Large intestine (tissue), 3 donors: ENCODE results near the gene DENR. TPM values are rescaled to one million over a fixed set of nuclear protein-coding genes. Genes with fewer than 3 reads are reported as not detected.

Experiments used
- DNase-seq, 2 donors: peaks; one replicate each; pipeline versions ENCODE4 v3.0.0 to v3.0.0-alpha.2; 2013
- H3K27ac ChIP-seq: one replicate; pipeline ENCODE4 v1.5.1; 2013; ENCODE audit warnings: low read length
- H3K27me3 ChIP-seq: 2 replicates; pipeline ENCODE4 v1.6.1; 2013; ENCODE audit warnings: low read length; ENCODE audit not compliant: control insufficient read depth, insufficient read depth
- H3K36me3 ChIP-seq: 2 replicates; pipeline ENCODE4 v1.6.1; 2013; ENCODE audit warnings: low read length; ENCODE audit not compliant: control insufficient read depth, insufficient read depth
- H3K4me1 ChIP-seq: one replicate; pipeline ENCODE4 v1.6.1; 2013; ENCODE audit warnings: low read length; ENCODE audit not compliant: control insufficient read depth, insufficient read depth
- H3K4me3 ChIP-seq: one replicate; pipeline ENCODE4 v1.5.1; 2013; ENCODE audit warnings: low read length
- H3K9me3 ChIP-seq: one replicate; pipeline ENCODE4 v1.6.1; 2013; ENCODE audit warnings: mild to moderate bottlenecking, low read depth, low read length, moderate library complexity; ENCODE audit not compliant: control insufficient read depth
- WGBS: methylation state at CpG from one replicate; pipeline ENCODE4 v1.1.5; 2013; ENCODE audit warnings: low lambda C conversion rate; ENCODE audit not compliant: insufficient coverage; 5-methylcytosine and 5-hydroxymethylcytosine counted together
- polyA plus RNA-seq: library from polyadenylated mRNA; unstranded; fragments of 120-200 nt; gene quantifications from one replicate; pipeline ENCODE4 v1.2.1, GENCODE V29; 2013

The DENR gene
- polyA plus RNA-seq, 1 donor, result 59.1 TPM

DNA sequence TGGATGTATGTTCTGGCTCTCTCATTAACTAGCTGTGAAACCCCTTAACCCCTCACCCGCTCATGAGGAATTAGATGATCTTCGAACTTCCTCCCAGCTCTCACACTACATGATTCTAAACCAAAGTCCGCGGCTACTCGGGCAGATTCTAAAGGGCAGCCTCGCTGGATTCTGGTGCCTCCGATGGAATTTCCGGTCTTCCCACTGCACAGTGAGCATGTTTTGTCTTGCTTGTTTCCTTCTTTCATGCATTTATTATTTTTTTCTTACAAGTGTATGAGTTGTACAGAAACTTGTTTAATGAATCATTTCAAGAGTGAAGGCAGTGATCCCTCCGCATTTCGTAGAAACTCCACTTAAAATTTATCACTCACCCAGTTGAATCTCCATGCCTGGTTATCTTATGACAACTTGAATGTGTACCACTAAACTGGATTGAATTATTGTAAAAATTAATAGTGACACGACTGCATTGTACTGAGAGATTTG lies 31.5 kb upstream of the DENR start:
- H3K4me3 ChIP-seq, result no peak overlapping the region
- WGBS, result 0% methylated on average over 2 of the region's 11 CpGs
- H3K4me1 ChIP-seq, result peaks cover 23% of the 10 kb centered on the region
- no peaks in the 10 kb centered on the region for H3K27me3 ChIP-seq
- peak; percentile 77 to 90 for DNase-seq
- H3K36me3 ChIP-seq, result no peaks in the 10 kb centered on the region
- H3K27ac ChIP-seq, result peak overlapping the region; percentile 77
- no peaks in the 10 kb centered on the region for H3K9me3 ChIP-seq

DNA sequence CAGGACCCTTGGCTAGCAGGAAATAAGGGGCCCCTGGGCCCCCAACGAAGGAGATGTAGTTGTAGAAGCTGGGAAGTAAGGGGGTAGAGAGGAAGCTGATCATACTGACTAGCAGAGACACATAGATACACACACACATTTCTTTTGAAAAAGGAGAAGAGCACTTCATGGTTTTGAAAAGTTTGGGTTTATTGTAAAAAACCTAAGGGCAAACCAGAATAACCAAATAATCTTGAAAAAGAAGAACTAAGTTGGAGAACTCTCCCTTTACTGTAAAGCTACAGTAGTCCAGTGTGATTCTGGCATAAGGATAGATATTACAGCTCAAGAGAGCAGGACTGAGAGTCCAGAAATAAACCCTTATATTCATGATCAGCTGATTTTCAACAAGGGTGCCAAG lies 30.2 kb upstream of the DENR start:
- Histone ChIP-seq H3K27me3 (no peaks in the 10 kb centered on the region), H3K27ac (no peak overlapping the region), H3K36me3 (no peaks in the 10 kb centered on the region), H3K9me3 (no peaks in the 10 kb centered on the region), H3K4me1 (peaks cover 27% of the 10 kb centered on the region), H3K4me3 (no peak overlapping the region)
- no peak for DNase-seq
- 60% methylated on average over 1 of the region's 1 CpG for WGBS

DNA sequence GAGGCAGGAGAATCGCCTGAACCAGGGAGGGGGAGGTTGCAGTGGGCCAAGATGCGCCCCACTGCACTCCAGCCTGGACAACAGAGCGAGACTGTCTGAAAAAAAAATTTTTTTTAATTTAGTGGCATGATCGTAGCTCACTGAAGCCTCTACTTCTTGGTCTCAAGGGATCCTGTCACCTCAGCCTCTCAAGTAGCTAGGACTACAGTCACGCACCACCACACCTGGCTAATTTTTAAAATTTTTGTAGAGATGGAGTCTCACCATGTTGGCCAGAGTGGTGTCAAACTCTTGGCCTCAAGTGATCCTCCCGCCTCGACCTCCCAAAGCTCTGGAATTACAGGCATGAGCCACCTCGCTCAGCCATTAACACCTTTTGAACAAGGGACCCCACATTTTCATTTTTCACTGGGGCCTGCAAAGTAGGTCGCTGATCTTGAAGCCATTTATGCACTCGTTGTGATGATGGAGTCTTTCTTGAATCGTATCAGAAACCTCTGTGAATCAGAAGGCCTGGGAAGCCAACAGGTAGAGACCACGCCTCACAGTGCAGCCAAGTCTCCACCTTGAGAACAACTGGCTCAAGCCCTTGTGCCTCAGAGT lies 27.9 kb upstream of the DENR start:
- DNase-seq, result no peak
- H3K4me1 ChIP-seq, result peaks cover 27% of the 10 kb centered on the region
- H3K27ac ChIP-seq, result no peak overlapping the region
- H3K36me3 ChIP-seq, result no peaks in the 10 kb centered on the region
- WGBS, result 100% methylated on average over 1 of the region's 12 CpGs
- H3K4me3 ChIP-seq, result no peak overlapping the region
- no peaks in the 10 kb centered on the region for H3K9me3 ChIP-seq
- no peaks in the 10 kb centered on the region for H3K27me3 ChIP-seq

DNA sequence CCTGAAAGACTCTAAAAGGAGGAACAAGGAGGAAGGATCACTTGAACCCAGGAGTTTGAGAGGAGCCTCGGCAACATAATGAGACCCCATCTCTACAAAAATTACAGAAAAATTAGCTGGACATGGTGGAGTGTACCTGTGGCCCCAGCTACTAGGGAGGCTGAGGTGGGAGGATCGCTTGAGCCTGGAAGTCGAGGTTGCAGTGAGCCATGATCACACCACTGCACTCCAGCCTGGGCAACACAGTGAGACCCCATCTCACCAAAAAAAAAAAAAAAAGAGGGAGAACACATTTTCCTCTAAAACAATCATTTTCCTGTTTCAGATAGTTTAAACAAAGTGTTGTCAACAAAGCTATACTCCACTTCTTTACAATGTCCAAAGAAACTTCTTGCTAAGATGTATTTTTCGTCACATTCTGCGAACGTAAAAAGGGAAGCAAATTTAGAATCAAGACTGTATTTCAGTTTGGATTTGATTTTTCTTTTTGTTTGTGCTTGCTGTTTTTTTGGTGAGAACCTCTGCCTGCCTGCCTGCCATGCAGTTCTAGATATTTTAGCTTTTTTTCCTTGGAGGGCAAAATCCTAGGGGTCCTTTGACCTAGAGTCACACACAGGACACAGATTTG lies 27.1 kb upstream of the DENR start:
- Histone ChIP-seq H3K27me3 (no peaks in the 10 kb centered on the region), H3K4me3 (no peak overlapping the region), H3K4me1 (peaks cover 22% of the 10 kb centered on the region), H3K9me3 (no peaks in the 10 kb centered on the region), H3K27ac (peak overlapping the region; percentile 80), H3K36me3 (no peaks in the 10 kb centered on the region)
- WGBS, result 86% methylated on average over 3 of the region's 6 CpGs
- DNase-seq, result no peak

DNA sequence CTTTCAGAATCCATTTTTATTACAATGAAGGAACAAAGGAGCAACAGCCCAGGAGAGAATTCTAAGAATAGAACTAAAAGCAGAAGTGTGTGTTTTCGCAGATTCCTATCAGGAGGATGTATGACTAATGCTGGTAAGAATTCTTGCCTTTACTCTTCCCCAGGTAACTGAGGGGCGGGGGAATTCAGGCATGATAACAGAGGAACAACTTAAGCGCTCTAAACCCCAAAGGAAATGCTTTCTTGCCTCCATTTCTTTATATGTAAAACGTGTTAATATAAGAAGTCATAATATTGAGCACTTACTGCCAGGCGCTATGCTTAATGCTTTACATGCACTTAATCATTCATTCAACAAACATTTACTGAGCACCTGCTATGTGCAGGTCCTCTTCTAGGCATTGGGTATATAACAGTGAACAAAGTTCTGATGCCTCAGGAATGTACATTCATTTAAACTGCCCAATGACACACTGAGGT lies 26.5 kb upstream of the DENR start:
- Histone ChIP-seq H3K4me3 (no peak overlapping the region), H3K36me3 (no peaks in the 10 kb centered on the region), H3K9me3 (no peaks in the 10 kb centered on the region), H3K27ac (peak overlapping the region; percentile 80), H3K4me1 (peaks cover 21% of the 10 kb centered on the region), H3K27me3 (no peaks in the 10 kb centered on the region)
- whole genome bisulfite sequencing, result no CpG with 5 or more reads among the region's 5 CpGs
- DNase-seq, result peak; percentile 38 to 74

DNA sequence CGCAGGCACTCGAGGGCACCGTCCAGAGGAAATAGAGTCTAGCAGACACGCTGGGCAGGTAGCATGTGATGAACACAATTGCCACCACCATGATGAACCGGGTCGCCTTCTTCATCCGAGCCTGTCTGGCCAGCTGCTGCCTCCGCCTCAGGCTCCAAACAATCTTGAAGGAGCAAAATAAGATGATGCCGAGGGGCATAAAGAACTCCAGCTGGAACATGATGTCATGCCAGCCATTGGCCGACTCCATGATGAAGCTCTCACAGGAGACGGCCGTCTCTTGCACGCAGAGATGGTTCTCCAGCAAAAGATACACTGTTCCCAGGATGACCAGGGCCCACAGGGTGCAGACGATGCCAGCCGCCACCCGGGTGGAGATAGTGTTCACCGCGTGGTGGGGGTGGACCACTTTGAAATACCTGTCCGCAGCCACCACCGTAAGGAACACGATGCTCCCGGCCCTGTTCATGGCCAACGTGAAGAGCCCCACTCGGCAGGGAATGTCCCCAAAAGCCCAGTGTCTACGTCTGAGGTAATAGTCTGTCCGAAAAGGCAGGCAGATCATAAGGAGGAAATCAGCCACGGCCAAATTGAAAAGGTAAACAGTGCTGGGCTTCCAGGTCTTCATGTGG lies 22.9 kb upstream of the DENR start:
- Histone ChIP-seq H3K9me3 (no peaks in the 10 kb centered on the region), H3K27ac (no peak overlapping the region), H3K36me3 (no peaks in the 10 kb centered on the region), H3K4me1 (peaks cover 10% of the 10 kb centered on the region), H3K27me3 (no peaks in the 10 kb centered on the region), H3K4me3 (no peak overlapping the region)
- DNase-seq, result no peak
- WGBS, result no CpG with 5 or more reads among the region's 27 CpGs

DNA sequence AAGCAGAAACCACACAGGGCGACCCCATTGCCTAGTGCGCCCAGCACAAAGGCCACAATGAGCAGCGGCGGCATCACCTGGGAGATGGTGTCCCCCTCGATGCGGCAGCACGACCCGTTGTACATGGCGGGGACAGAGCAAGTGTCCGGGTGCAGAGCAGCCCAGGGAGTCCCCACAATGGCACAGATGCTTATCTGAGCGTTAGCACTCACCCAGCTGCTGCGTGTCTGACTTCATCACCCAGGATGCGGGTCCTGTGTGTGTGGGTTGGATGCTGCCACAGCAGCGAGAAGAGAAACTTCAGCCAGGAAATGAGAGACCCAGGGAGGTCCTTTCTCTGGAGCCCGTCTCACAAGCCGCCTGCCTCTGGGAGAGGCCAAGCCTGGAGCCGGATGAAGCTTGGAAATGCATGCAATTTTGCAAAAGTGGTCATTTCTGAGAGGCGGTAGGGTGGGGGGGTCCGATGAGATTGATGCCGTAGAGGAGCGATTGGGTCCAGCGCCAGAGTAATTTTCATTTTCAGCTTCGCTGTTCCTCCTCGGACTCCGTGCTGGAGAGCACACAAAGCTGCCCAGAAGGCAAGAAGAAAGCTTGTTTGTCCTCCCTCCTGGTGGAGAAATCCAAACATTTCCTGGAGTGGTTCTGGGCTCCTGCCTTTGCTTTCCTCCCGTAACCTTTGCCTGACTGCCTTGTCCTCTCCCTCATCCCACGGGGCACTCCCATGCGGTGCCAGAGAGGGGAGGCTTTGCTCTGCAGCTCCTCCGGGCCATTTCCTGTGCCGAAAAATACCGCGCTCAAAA lies 22.2 kb upstream of the DENR start, which contains the start of gene HCAR1:
HCAR1 (minus strand) TSS at position 630 of the 800 bp plus-strand sequence; CDS start at position 125, 505 bp downstream.
- H3K27ac ChIP-seq, result no peak within 1 kb of the TSS
- DNase-seq, result no peak
- no peak within 1 kb of the TSS for H3K4me3 ChIP-seq
- H3K4me1 ChIP-seq, result peaks cover 9% of the 10 kb centered on the region
- no peaks in the 10 kb centered on the region for H3K27me3 ChIP-seq
- H3K9me3 ChIP-seq, result no peaks in the 10 kb centered on the region
- H3K36me3 ChIP-seq, result no peaks in the 10 kb centered on the region
- WGBS, result no CpG with 5 or more reads among the region's 32 CpGs

DNA sequence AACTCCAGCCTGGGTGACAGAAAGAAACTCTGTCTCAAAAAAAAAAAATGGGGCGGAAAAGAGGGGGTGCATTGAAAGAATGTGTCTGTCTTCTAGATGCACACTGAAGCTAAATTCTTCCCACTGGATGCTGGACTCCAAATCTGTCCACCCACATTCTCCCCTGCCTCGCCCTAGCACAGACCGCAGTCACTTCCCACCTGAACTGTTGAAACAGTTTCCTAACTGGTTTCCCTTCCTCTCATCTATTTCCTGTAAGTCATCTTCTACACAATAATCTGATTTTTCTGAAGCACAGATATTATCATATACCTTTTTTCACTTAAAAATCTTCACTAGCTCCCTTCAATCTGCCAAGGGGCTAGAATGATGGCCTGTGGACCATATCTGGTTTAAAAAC lies 20.5 kb upstream of the DENR start:
- H3K4me1 ChIP-seq, result no peaks in the 10 kb centered on the region
- no peaks in the 10 kb centered on the region for H3K36me3 ChIP-seq
- H3K4me3 ChIP-seq, result no peak overlapping the region
- H3K27me3 ChIP-seq, result no peaks in the 10 kb centered on the region
- DNase-seq, result no peak
- H3K27ac ChIP-seq, result no peak overlapping the region
- no peaks in the 10 kb centered on the region for H3K9me3 ChIP-seq
- WGBS, result no CpG with 5 or more reads among the region's 3 CpGs

DNA sequence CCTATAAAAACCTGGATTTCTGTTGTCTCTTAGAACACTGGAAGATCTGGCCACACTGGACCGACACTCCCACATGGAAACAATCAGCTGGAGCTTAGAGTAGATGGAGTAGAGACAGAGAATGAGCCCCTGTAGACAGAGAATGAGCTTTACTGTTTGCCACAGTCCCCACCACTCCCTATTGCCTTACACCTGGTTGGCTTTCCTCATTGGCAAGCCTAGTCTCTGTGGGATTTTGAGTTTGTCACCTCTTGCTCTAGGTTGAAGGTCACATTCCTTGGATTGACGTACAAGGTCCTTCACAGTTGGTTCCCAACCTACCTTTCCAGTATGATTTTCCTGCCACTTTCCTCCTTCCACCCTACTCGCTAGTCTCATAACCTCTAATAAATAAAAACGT lies 20.0 kb upstream of the DENR start:
- H3K4me1 ChIP-seq, result no peaks in the 10 kb centered on the region
- DNase-seq, result no peak
- WGBS, result 100% methylated on average over 2 of the region's 4 CpGs
- no peaks in the 10 kb centered on the region for H3K27me3 ChIP-seq
- no peaks in the 10 kb centered on the region for H3K36me3 ChIP-seq
- H3K9me3 ChIP-seq, result no peaks in the 10 kb centered on the region
- no peak overlapping the region for H3K27ac ChIP-seq
- no peak overlapping the region for H3K4me3 ChIP-seq

DNA sequence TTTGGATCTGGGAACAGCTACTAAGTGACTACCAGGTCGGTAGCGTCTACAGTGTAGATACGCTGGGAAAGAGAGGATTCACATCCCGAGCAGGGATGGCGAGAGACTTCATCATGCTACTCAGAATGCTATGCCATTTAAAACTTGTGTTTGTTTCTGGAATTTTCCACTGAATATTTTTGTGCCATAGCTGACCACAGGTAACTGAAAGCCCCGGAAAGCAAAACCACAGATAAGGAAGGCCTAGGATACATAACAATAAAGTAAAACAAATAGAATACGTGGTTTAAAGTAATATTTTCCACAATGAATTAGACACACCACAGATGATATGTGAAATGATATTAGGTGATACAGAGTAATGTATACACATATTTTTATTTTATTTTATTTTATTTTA lies 14.1 kb upstream of the DENR start:
- Histone ChIP-seq H3K4me1 (no peaks in the 10 kb centered on the region), H3K9me3 (no peaks in the 10 kb centered on the region), H3K36me3 (no peaks in the 10 kb centered on the region), H3K27ac (no peak overlapping the region), H3K4me3 (no peak overlapping the region), H3K27me3 (no peaks in the 10 kb centered on the region)
- DNase-seq, result no peak
- no CpG with 5 or more reads among the region's 7 CpGs for WGBS
